DOHH2 (cell line): Measurements from ENCODE around the gene SNTB2.

Experiments
- H3F3A ChIP-seq: fragments of 200-600 bp; sonication (generic), shearing (Covaris generic); 2 replicates; pipeline ENCODE4 v1.6.0; 2016; ENCODE audit warnings: antibody characterized with exemption, mild to moderate bottlenecking; ENCODE audit not compliant: control insufficient read depth, insufficient read depth
- H3K27ac ChIP-seq: fragments of 200-600 bp; sonication (generic); 2 replicates; pipeline ENCODE4 v1.5.1; 2014; ENCODE audit warnings: low read depth, mild to moderate bottlenecking, low read length, moderate library complexity
- H3K27me3 ChIP-seq: fragments of 200-600 bp; sonication (generic); 2 replicates; pipeline ENCODE4 v1.6.1; 2014; ENCODE audit warnings: mild to moderate bottlenecking, low read length, mixed read lengths; ENCODE audit not compliant: control insufficient read depth
- H3K36me3 ChIP-seq: fragments of 200-600 bp; sonication (generic); 2 replicates; pipeline ENCODE4 v1.6.1; 2014; ENCODE audit warnings: mild to moderate bottlenecking, low read length, moderate library complexity, mixed read lengths; ENCODE audit not compliant: control insufficient read depth
- H3K4me1 ChIP-seq: fragments of 200-600 bp; sonication (generic); 2 replicates; pipeline ENCODE4 v1.6.1; 2014; ENCODE audit warnings: mild to moderate bottlenecking, low read length, mixed read lengths; ENCODE audit not compliant: control insufficient read depth
- H3K4me2 ChIP-seq: fragments of 200-600 bp; sonication (generic); 2 replicates; pipeline ENCODE4 v1.6.0; 2014; ENCODE audit warnings: mild to moderate bottlenecking, low read length, moderate library complexity
- H3K4me3 ChIP-seq: fragments of 200-600 bp; sonication (generic); 2 replicates; pipeline ENCODE4 v1.5.1; 2014; ENCODE audit warnings: mild to moderate bottlenecking, low read length, mixed read lengths
- H3K79me2 ChIP-seq: fragments of 200-600 bp; sonication (generic); 2 replicates; pipeline ENCODE4 v1.6.1; 2014; ENCODE audit warnings: mild to moderate bottlenecking, low read length, mixed read lengths; ENCODE audit not compliant: control insufficient read depth
- H3K9me2 ChIP-seq: fragments of 200-600 bp; sonication (generic); replicated peaks from 2 replicates; pipeline ENCODE4 v1.6.1; 2014; ENCODE audit warnings: mild to moderate bottlenecking, low read length, mixed read lengths; ENCODE audit not compliant: control insufficient read depth
- H3K9me3 ChIP-seq: fragments of 200-600 bp; sonication (generic); 2 replicates; pipeline ENCODE4 v1.6.1; 2014; ENCODE audit warnings: antibody characterized with exemption, low read length, mixed read lengths; ENCODE audit not compliant: control insufficient read depth, insufficient read depth
- H4K20me1 ChIP-seq: fragments of 200-600 bp; sonication (generic); 2 replicates; pipeline ENCODE4 v1.6.0; 2014; ENCODE audit warnings: low read depth, mild to moderate bottlenecking, antibody characterized with exemption, low read length, moderate library complexity; ENCODE audit not compliant: control insufficient read depth, insufficient read depth
- CTCF ChIP-seq: fragments of 200-600 bp; sonication (generic); IDR thresholded peaks from one replicate; pipeline ENCODE4 v1.5.1; 2014; ENCODE audit warnings: antibody characterized with exemption, mild to moderate bottlenecking, low read depth, low read length; ENCODE audit not compliant: poor library complexity, severe bottlenecking
- EZH2phosphoT487 ChIP-seq: fragments of 200-600 bp; sonication (generic); IDR thresholded peaks from 2 replicates; pipeline ENCODE4 v1.6.1; 2017; ENCODE audit warnings: borderline replicate concordance, mild to moderate bottlenecking, antibody characterized with exemption, low read length, moderate library complexity, mixed read lengths

Gene SNTB2

GRCh38 chr16:69328854-69329316 is 141.9 kb downstream of the SNTB2 start:
- Histone ChIP-seq H3K27ac (peak overlapping the region; percentile 66; the same call in 1 of the 2 replicates), H3K36me3 (peaks cover 83% of the 10 kb centered on the region)
- TF ChIP-seq EZH2phosphoT487 (no peak), CTCF (no peak)

DNA sequence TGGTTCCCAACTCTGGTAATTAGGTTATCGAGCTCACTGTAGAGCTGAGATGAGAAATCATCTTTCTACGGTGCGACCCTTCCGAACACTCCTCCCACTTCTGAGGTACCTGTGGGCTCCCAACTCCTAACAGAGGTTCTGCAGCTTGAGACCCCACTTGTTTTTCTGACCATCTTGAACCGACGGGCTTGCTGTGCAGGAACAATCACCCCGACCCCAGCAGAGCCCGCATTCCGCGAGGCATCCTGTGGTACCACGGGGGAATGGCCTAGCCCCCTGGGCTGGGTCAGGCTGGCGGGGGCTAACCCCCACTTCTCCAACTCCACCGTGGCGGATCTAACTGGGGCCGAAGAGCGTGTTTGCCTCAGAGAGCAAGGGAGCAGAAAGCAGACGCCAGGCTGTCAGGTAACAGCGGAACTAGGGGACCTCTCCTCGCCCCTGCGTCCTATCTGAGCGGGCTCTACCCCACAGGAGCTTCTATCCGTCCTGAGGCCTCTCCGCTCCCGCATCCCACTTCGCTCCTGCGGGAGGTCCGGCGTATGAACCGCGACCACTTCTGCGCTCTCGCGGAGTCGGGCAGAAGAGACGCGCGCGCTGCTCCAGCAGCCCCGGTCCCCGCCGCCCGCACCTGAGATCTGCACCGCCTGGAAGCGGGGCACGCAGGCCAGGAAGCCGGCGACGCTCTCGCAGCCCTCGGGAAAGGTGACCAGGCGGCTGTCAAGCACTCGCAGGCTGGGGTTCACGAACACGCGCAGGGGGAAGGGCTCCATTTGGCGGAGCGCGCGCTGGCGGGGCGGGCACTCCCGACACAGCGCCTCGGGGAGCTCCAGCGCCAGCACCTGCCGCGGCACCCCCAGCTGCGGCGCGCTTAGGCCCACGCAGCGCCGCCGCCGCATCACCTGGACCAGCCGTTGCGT is 142.7 kb downstream of the SNTB2 start:
- H3K36me3 ChIP-seq: peaks cover 83% of the 10 kb centered on the region
- peak overlapping the region; percentile 99 for H3K4me2 ChIP-seq
- no peak for TF ChIP-seq CTCF
- no peak for TF ChIP-seq EZH2phosphoT487
- peaks cover 20% of the 10 kb centered on the region for H3F3A ChIP-seq
- no peaks in the 10 kb centered on the region for H3K9me3 ChIP-seq
- H3K27ac ChIP-seq: peak overlapping the region; percentile 66
- H3K27me3 ChIP-seq: no peaks in the 10 kb centered on the region
- no peaks in the 10 kb centered on the region for H3K9me2 ChIP-seq
- peaks cover 23% of the 10 kb centered on the region; the same call in 1 of the 2 replicates for H4K20me1 ChIP-seq
- H3K79me2 ChIP-seq: peaks cover 78% of the 10 kb centered on the region
- peak overlapping the region; percentile 96 for H3K4me3 ChIP-seq
- H3K4me1 ChIP-seq: peaks cover 52% of the 10 kb centered on the region

More at GRCh38 chr16:69328854-69329316, 141.9 kb downstream of the SNTB2 start:
- peak overlapping the region; percentile 99 for H3K4me2 ChIP-seq
- H3K9me3 ChIP-seq: no peaks in the 10 kb centered on the region
- H3K4me1 ChIP-seq: peaks cover 54% of the 10 kb centered on the region
- H3K79me2 ChIP-seq: peaks cover 85% of the 10 kb centered on the region
- peaks cover 20% of the 10 kb centered on the region for H3F3A ChIP-seq
- H3K9me2 ChIP-seq: no peaks in the 10 kb centered on the region
- no peaks in the 10 kb centered on the region for H3K27me3 ChIP-seq
- peak overlapping the region; percentile 96 for H3K4me3 ChIP-seq
- peaks cover 29% of the 10 kb centered on the region; the same call in 1 of the 2 replicates for H4K20me1 ChIP-seq

GRCh38 chr16:69330286-69331109 is 143.5 kb downstream of the SNTB2 start, which contains the start of gene PDF:
PDF (minus strand) TSS chr16:69330588; CDS start chr16:69330570, 18 bp downstream.
- no peak for TF ChIP-seq EZH2phosphoT487
- no peak for TF ChIP-seq CTCF
- H3K27ac ChIP-seq: peak within 1 kb of the TSS; percentile 66

More at GRCh38 chr16:69330286-69331109, 143.5 kb downstream of the SNTB2 start, which contains the start of gene PDF:
- Histone ChIP-seq H4K20me1 (peaks cover 23% of the 10 kb centered on the region; the same call in 1 of the 2 replicates), H3K27me3 (no peaks in the 10 kb centered on the region), H3K4me3 (peak within 1 kb of the TSS; percentile 96), H3K36me3 (peaks cover 84% of the 10 kb centered on the region), H3K9me2 (no peaks in the 10 kb centered on the region), H3K79me2 (peaks cover 69% of the 10 kb centered on the region), H3K4me2 (peak within 1 kb of the TSS; percentile 99), H3F3A (peaks cover 20% of the 10 kb centered on the region), H3K4me1 (peaks cover 51% of the 10 kb centered on the region), H3K9me3 (no peaks in the 10 kb centered on the region)
